HG03025 (cell line): Measurements from ENCODE around the gene HDAC9.

Experiments used
- ATAC-seq: cut with Tn5 transposase; IDR thresholded peaks from one replicate; pipeline ENCODE4 v1.9.1; 2021; ENCODE audit warnings: mild to moderate bottlenecking, moderate library complexity; ENCODE audit not compliant: unreplicated experiment, low FRiP score

HDAC9 gene

GRCh38 chr7:18770154-18770811 lies 274.7 kb downstream of the HDAC9 start:
- ATAC-seq = no peak

DNA sequence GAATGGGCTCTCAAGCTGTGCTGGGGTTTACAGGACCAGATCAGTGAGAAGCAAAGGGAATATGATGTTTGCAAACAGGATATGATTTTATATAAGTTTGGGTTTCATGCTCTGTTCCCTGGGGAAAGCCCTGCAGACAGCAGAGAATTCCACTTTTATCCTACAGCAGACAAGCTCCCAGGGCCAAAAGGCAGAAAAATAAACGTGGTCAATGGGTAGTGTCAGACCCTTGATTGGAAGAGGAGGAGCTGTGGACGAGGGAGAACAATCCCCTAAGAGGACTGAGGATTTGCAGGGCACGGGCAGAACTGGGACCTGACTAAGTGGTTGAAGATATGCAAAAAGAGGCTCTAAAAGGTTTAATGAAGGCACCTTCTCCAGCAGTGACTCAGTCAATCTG lies 275.3 kb downstream of the HDAC9 start:
- ATAC-seq = no peak

- no peak for ATAC-seq
Observed at GRCh38 chr7:18771834-18772566, 276.5 kb downstream of the HDAC9 start.

- ATAC-seq = no peak
Observed at GRCh38 chr7:18772567-18772965, 277.0 kb downstream of the HDAC9 start.

- no peak for ATAC-seq
Observed at GRCh38 chr7:18777314-18777713, 281.8 kb downstream of the HDAC9 start.

DNA sequence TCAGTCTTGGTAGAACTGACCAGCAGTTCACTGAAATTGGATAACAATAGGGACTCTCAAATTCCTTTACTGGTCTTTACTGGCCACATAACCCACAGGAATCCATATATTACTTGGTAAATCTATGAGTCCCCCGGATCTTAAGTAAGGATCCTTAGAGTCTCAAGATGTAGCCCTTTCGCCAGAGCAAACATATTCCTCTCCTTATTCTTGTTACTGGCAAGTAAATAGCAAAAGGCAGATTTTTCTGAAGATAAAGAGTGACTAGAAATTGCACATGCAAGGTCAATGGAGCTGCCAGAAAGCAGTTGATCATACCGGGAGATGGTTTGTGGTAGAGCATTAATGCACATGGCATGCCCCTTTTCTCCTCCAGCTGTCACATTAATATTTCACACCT lies 283.0 kb downstream of the HDAC9 start:
- no peak for ATAC-seq

GRCh38 chr7:18780266-18780665 lies 284.7 kb downstream of the HDAC9 start:
- ATAC-seq = no peak

- ATAC-seq = no peak
Observed at GRCh38 chr7:18780938-18781337, 285.4 kb downstream of the HDAC9 start.

DNA sequence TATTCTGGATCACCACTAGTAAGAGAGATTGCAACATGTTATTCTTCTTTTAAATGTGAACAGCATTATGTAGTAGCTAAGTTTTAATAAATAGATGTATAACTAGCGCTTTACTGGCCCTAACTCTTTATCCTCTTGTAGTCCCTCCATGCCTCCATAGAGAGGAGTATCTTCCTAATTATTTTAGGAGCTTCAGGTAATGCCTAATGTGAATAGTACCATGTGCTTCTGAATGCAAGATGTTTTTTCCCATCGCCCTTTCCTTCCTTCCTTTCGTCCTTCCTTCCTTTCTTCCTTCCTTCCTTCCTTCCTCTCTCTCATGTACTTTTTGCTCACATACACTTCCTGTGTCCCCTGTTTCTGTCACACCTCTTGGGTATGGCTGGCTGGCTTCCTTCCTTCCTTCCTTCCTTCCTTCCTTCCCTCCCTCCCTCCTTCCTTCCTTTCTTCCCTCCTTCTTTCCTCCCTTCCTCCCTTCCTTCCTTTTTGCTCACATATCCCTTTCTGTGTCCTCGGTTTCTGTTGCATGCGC lies 290.7 kb downstream of the HDAC9 start:
- ATAC-seq = no peak

DNA sequence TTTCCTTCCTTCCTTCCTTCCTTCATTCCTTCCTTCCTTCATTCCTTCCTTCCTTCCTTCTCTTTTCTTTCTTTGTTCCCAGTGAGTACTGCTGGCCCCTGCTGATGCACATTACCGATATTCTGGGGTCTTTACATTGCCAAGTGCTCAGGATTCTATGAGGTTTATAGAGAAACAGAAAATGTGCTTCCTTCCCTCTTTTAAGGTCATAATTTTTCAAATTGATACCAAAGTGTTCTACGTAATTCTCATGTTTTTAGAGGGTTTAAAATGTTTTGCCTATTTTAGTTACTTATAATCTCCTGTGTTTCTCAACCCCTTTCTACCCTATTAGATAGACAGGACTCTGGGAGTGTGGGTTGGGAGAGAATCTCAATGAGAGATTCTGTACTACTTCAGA lies 291.2 kb downstream of the HDAC9 start:
- ATAC-seq = no peak

- no peak for ATAC-seq
Observed at GRCh38 chr7:18788026-18788425, 292.5 kb downstream of the HDAC9 start.

DNA sequence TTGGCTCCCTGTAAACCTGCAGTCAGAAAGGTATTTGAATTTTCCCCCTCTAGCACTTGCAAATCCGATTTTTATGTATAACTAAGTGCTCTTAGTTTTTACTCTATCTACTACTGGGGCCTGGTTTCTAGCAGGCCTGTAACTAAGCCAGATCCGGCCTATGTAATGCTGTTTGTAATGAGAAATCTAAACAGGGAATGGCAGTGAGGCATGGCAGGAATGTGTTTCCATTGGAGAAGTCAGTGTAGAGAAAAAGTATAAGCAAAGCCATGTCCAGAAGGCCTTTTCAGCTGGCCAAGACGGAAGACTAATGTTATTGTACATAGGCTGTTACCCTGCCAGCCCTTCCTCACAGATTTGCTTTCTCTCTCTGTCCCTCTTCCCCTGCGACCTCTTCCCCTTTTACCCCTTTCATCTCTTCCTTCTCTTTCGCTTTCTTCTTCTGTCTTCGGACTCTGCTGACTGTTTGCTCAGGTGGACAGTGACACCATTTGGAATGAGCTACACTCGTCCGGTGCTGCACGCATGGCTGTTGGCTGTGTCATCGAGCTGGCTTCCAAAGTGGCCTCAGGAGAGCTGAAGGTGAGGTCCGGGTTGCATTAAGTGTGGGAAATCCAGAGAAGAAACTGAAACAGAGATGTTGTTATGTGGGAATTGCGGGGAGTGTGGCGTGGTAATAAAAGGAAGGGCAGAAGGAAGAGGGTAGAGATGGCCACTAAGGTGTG lies 297.5 kb downstream of the HDAC9 start:
- ATAC-seq = no peak

DNA sequence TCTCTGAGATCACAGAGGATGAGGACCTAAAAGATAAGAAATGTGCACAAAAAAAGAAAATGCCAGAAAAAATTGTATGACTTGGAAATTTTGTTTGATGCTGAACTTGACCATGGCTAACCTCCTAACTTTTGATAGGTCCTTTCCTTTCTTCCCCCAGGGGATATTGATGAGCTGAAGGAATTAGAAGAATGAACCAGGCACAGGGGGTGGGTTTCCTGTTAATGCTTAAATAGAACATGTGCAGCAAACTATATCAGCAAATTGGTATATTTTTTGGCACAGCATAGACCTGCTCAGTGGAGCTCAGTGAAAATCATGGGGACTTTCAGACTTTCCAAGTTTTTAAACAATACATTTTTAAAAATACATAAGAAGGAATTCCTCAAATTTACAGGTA lies 300.7 kb downstream of the HDAC9 start:
- ATAC-seq = no peak

DNA sequence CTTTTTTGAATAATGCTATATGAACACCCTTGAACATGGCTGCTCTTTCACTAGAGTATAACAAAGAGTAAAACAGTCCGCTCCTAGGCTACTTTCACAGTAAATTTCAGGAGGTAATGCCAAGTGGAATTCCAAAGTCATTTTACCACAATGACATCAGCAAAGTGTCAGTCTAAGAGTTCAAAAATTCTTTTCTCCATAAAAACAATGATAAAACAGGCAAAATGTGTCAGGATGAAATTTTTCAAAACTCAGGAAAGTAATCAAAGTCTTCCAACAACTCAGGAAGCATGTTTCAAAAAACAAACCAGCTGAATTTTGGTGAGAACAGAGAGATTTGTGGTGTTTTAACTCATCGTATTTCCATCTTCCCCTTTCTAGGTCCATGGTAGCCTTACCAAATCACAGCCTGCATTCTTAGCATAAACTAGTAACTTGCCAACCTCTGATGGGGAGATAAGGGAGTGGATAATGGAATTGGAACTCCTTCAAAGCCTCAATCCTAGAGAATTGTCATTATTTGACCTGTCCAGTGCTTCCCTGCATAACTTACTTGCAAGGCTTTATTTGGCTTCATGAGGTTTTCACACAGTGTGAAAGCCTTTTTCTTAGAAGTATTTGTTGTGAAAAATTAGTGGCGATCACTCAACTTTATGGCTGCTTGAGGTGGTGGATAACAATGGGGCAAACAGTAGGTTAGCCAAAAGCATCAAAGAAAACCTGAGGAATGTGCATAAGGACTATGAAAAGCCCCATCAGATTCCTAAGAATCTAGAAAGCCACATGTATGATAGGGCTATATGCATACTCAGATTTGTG lies 302.7 kb downstream of the HDAC9 start:
- no peak for ATAC-seq

GRCh38 chr7:18799899-18800298 lies 304.4 kb downstream of the HDAC9 start:
- ATAC-seq = no peak

DNA sequence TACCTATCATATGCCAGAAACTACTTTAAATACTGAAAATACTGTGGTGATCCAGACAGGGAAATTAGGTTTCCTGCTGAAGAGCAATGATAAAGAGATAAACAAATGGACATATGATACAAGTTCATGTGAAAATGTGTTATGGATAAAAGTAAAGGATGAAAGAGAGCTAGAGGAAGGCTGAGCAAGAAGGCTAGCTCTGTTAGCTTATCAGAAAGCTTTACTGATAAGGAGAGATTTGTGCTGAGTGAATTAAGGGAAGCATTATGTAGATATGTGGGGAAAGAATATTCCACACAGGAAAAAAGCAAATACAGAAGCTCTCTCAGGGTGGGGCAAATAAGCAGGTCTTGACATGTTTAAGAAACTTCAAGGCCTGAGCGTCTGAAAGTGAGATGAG lies 308.4 kb downstream of the HDAC9 start:
- no peak for ATAC-seq

- no peak for ATAC-seq
Observed at GRCh38 chr7:18806177-18806576, 310.6 kb downstream of the HDAC9 start.

- no peak for ATAC-seq
Observed at GRCh38 chr7:18808026-18808425, 312.5 kb downstream of the HDAC9 start.

- ATAC-seq = no peak
Observed at GRCh38 chr7:18815261-18815960, 319.9 kb downstream of the HDAC9 start.

DNA sequence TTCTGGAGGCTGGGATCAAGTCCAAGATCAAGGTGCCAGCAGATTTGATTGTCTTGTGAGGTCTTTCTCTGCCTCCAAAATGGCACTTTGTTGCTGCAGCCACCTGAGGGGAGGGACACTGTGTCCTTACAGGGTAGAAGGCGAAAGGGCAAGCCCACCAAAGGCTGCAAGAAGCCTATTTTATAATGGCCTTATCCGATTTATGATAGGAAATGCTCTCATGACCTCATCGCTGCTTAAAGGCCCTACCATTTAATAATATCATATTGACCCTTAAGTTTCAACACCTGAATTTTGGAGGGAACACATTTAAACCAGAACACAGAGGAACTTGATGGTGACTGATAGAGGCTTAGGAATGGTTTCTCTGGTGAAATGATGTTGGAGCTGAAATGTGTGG lies 325.4 kb downstream of the HDAC9 start:
- no peak for ATAC-seq
